NCI-H774 (cell line): ENCODE results near the gene CEP170.
A peak's percentile ranks its signal among the peaks of the same experiment; 100 is the strongest.
"Not testable (repeated sequence)": the region's sequence is repeated elsewhere in the genome, so short reads cannot be mapped to it uniquely, and the experiment has no call there.

Experiments used
- DNase-seq: peaks from one replicate; lab custom pipeline; 2025; lab: John Stamatoyannopoulos, UW

Gene CEP170

GRCh38 chr1:243173758-243174369 is 81.2 kb downstream of the CEP170 start:
- DNase-seq = not testable (repeated sequence)

- DNase-seq = not testable (repeated sequence)
These were observed 90.2 kb downstream of the CEP170 start for GRCh38 chr1:243164911-243165310.

- not testable (repeated sequence) for DNase-seq
These were observed 104.2 kb downstream of the CEP170 start for GRCh38 chr1:243150906-243151305.

GRCh38 chr1:243149120-243149519 is 106.0 kb downstream of the CEP170 start:
- DNase-seq = not testable (repeated sequence)

GRCh38 chr1:243147351-243147750 is 107.7 kb downstream of the CEP170 start:
- DNase-seq = not testable (repeated sequence)

- DNase-seq = not testable (repeated sequence)
These were observed 114.6 kb downstream of the CEP170 start for GRCh38 chr1:243140498-243140897.

GRCh38 chr1:243122876-243123409 is 132.1 kb downstream of the CEP170 start:
- not testable (repeated sequence) for DNase-seq

- DNase-seq = not testable (repeated sequence)
These were observed 133.1 kb downstream of the CEP170 start for GRCh38 chr1:243121939-243122338.

- not testable (repeated sequence) for DNase-seq
These were observed 136.3 kb downstream of the CEP170 start for GRCh38 chr1:243118601-243119322.

- DNase-seq = not testable (repeated sequence)
These were observed 138.9 kb downstream of the CEP170 start for GRCh38 chr1:243116187-243116586.

- not testable (repeated sequence) for DNase-seq
These were observed 140.3 kb downstream of the CEP170 start for GRCh38 chr1:243114769-243115168.

GRCh38 chr1:243114059-243114713 is 140.9 kb downstream of the CEP170 start:
- DNase-seq = peak; percentile 47

GRCh38 chr1:243107171-243107570 is 147.9 kb downstream of the CEP170 start:
- DNase-seq = not testable (repeated sequence)

- not testable (repeated sequence) for DNase-seq
These were observed 149.3 kb downstream of the CEP170 start for GRCh38 chr1:243105652-243106332.

GRCh38 chr1:243105104-243105503 is 150.0 kb downstream of the CEP170 start:
- DNase-seq = not testable (repeated sequence)

- DNase-seq = not testable (repeated sequence)
These were observed 150.6 kb downstream of the CEP170 start for GRCh38 chr1:243104452-243104851.

- DNase-seq = not testable (repeated sequence)
These were observed 153.5 kb downstream of the CEP170 start for GRCh38 chr1:243101551-243102050.

- DNase-seq = not testable (repeated sequence)
These were observed 167.7 kb downstream of the CEP170 start for GRCh38 chr1:243087368-243087767.
